MCF 10A (cell line): ENCODE measurements around the gene VPS26A. TPM values are rescaled to one million over a fixed set of nuclear protein-coding genes. Genes with fewer than 3 reads are reported as not detected.
"Not testable (repeated sequence)": the region's sequence is repeated elsewhere in the genome, so short reads cannot be mapped to it uniquely, and the experiment has no call there.

Source experiments
- BruUV-seq: library from RNA; stranded (reverse); fragments of 400-500 nt; replicated peaks from 2 replicates; lab custom pipeline; 2021; lab: Mats Ljungman, UMichigan
- CTCF ChIA-PET: fragments of 300-600 bp; sonication (Branson Sonifier 250); formaldehyde crosslinking; extraction: SDS; loops from one replicate; lab custom pipeline; 2021; ENCODE audit warnings: antibody characterized with exemption, inconsistent platforms; lab: Yijun Ruan, JAX
- POLR2A ChIA-PET: fragments of 300-600, 350-650 bp; sonication (Branson Sonifier 250); formaldehyde crosslinking; extraction: SDS; loops from one replicate; lab custom pipeline; 2020; ENCODE audit warnings: antibody characterized with exemption, inconsistent platforms; lab: Yijun Ruan, JAX
- DNase-seq: peaks from one replicate; pipeline ENCODE4 v3.0.0-alpha.2; 2018; ENCODE audit not compliant: unreplicated experiment
- H3K27ac Mint-ChIP-seq: one replicate; pipeline ENCODE4 v1.8.0; 2022; ENCODE audit warnings: mild to moderate bottlenecking, low read depth, mixed read lengths; ENCODE audit not compliant: unreplicated experiment
- H3K27me3 Mint-ChIP-seq: one replicate; pipeline ENCODE4 v1.8.0; 2022; ENCODE audit warnings: mixed read lengths; ENCODE audit not compliant: insufficient read depth, unreplicated experiment
- H3K36me3 Mint-ChIP-seq: one replicate; pipeline ENCODE4 v1.8.0; 2022; ENCODE audit warnings: mild to moderate bottlenecking, moderate library complexity, mixed read lengths; ENCODE audit not compliant: insufficient read depth, unreplicated experiment
- H3K4me1 Mint-ChIP-seq: one replicate; pipeline ENCODE4 v1.8.0; 2022; ENCODE audit warnings: mixed read lengths; ENCODE audit not compliant: insufficient read depth, unreplicated experiment
- H3K4me3 Mint-ChIP-seq: one replicate; pipeline ENCODE4 v1.8.0; 2022; ENCODE audit warnings: mild to moderate bottlenecking, moderate library complexity, mixed read lengths; ENCODE audit not compliant: unreplicated experiment
- H3K9me3 Mint-ChIP-seq: one replicate; pipeline ENCODE4 v1.8.0; 2022; ENCODE audit warnings: mixed read lengths; ENCODE audit not compliant: unreplicated experiment
- intact Hi-C: fragments of 100-400 bp; cut with micrococcal nuclease; formaldehyde crosslinking; loops from 2 replicates; pipeline ENCODE4 v1.14.1; 2022
- total RNA-seq: library from RNA; stranded (reverse); gene quantifications from 2 replicates; pipeline ENCODE4 v1.2.3, GENCODE V29; 2022
- TF ChIP-seq, protein P1 (sequence below): fragments of 200-600 bp; IDR thresholded peaks from one replicate; pipeline ENCODE4 v1.8.0; 2022; ENCODE audit warnings: antibody characterized with exemption, mild to moderate bottlenecking; ENCODE audit not compliant: unreplicated experiment

Gene VPS26A
- total RNA-seq, 1 experiment from 2014 or later: 63.7 TPM

DNA sequence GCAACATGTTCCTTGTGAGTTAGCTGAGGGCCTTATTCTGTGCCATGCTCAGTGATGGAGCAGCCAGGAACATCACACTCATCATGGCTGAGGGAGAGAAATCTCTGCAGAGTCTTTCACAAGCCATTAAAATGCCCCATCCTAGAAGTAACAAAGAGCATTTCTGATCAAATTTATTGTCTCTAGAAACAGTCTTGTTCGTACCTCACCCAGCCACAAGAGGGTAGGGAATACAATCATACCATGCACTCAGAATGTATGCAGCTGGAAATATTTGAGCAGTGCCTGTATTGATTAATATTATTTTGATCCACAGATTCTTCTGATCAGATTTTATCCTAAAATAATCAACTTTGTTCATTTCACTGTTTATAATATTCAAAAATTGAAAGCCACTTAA is 17.3 kb downstream of the VPS26A start:
- POLR2A ChIA-PET: interaction anchor here (0.6 kb wide), 1 partner anchor 1252 kb away, joined by 4 read pairs; no protein-coding TSS in a partner anchor

DNA sequence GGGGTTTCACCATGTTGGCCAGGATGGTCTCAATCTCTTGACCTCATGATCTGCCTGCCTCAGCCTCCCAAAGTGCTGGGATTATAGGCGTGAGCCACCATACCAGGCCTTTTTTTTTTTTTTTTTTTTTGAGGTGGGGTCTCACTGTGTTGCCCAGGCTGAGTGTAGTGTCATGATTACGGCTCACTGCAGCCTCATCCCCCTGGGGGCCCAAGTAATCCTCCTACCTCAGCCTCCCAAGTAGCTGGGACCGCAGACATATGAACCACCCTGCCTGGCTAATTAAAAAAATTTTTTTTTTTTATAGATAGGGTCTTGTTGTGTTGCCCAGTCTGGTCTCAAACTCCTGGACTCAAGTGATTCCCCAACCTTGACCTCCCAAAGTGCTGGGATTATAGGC is 18.1 kb downstream of the VPS26A start:
- BruUV-seq, CTCF ChIA-PET, DNase-seq, H3K9me3 Mint-ChIP-seq, H3K27me3 Mint-ChIP-seq, H3K27ac Mint-ChIP-seq, H3K4me1 Mint-ChIP-seq, intact Hi-C loops, H3K4me3 Mint-ChIP-seq: not testable (repeated sequence)
- H3K36me3 Mint-ChIP-seq: peaks cover 35% of the 10 kb centered on the region
- POLR2A ChIA-PET: interaction anchor here (0.6 to 1.4 kb wide), 2 partner anchors 17 to 138 kb away, joined by 3 read pairs; no protein-coding TSS in a partner anchor

More for the DNA sequence above, 17.3 kb downstream of the VPS26A start:
- H3K4me1 Mint-ChIP-seq: no peaks in the 10 kb centered on the region
- no TSS peak for BruUV-seq
- CTCF ChIA-PET: interaction anchor here (1.5 kb wide), 1 partner anchor 10 kb away, joined by 3 read pairs; no protein-coding TSS in a partner anchor
- DNase-seq: no peak
- no peaks in the 10 kb centered on the region for H3K9me3 Mint-ChIP-seq
- TF ChIP-seq, protein P1, sequence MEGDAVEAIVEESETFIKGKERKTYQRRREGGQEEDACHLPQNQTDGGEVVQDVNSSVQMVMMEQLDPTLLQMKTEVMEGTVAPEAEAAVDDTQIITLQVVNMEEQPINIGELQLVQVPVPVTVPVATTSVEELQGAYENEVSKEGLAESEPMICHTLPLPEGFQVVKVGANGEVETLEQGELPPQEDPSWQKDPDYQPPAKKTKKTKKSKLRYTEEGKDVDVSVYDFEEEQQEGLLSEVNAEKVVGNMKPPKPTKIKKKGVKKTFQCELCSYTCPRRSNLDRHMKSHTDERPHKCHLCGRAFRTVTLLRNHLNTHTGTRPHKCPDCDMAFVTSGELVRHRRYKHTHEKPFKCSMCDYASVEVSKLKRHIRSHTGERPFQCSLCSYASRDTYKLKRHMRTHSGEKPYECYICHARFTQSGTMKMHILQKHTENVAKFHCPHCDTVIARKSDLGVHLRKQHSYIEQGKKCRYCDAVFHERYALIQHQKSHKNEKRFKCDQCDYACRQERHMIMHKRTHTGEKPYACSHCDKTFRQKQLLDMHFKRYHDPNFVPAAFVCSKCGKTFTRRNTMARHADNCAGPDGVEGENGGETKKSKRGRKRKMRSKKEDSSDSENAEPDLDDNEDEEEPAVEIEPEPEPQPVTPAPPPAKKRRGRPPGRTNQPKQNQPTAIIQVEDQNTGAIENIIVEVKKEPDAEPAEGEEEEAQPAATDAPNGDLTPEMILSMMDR: no peak
- peaks cover 33% of the 10 kb centered on the region for H3K36me3 Mint-ChIP-seq
- intact Hi-C loops: no loop called here
- no peaks in the 10 kb centered on the region for H3K27me3 Mint-ChIP-seq
- no peak overlapping the region for H3K4me3 Mint-ChIP-seq
- no peak overlapping the region for H3K27ac Mint-ChIP-seq

DNA sequence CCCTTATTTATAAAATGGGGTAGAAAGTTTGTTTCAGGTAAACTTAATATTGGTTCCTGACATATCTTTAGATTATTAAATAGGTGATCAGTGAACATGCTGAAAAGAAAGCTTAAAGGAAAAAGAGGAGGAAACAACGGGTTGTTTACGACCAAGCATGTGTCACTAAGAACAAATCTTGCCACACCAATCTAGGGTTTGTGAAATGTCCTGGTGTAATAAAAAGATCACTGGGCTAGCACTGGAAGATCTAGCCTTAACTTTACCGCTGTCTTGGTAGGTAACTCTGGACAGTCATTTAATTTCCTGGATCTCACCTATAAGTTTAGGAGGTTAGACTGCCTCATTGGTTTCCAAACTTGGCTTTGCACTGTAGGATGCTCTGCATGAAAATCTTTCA is 19.0 kb downstream of the VPS26A start:
- peaks cover 35% of the 10 kb centered on the region for H3K36me3 Mint-ChIP-seq
- ChIA-PET POLR2A (interaction anchor here (0.5 to 1.4 kb wide), 4 partner anchors 10 to 128 kb away, joined by 3 read pairs; no protein-coding TSS in a partner anchor), CTCF (interaction anchor here (0.6 to 0.7 kb wide), 2 partner anchors 18 to 248 kb away, joined by 3 read pairs; no protein-coding TSS in a partner anchor)
- intact Hi-C loops: no loop called here
- H3K4me1 Mint-ChIP-seq: no peaks in the 10 kb centered on the region
- peak overlapping the region; percentile 63 for H3K27ac Mint-ChIP-seq
- no TSS peak for BruUV-seq
- no peak overlapping the region for H3K4me3 Mint-ChIP-seq
- no peak for DNase-seq
- no peaks in the 10 kb centered on the region for H3K27me3 Mint-ChIP-seq
- TF ChIP-seq, protein P1: no peak
- H3K9me3 Mint-ChIP-seq: no peaks in the 10 kb centered on the region

DNA sequence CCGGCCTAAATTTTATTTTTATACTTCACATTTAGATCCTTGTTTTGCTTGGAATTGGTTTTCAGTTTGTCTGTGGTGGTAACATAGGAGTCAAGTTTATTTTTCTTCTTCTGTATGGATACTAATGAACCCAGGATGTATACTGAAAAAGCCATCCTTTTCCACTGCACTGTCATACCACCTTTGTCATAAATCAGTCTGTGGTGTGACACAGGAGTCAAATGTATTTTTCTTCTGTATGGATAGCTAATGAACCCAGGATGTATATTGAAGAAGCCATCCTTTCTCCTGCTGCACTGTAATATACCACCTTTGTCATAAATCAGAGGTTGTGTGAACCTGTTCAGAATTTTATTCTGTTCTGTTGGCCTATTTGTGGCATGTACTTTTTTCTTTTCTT is 21.4 kb downstream of the VPS26A start:
- ChIA-PET CTCF (no interaction called here), POLR2A (no interaction called here)
- Mint-ChIP-seq H3K4me3 (no peak overlapping the region), H3K4me1 (no peaks in the 10 kb centered on the region), H3K27me3 (no peaks in the 10 kb centered on the region), H3K36me3 (peaks cover 38% of the 10 kb centered on the region), H3K9me3 (no peaks in the 10 kb centered on the region), H3K27ac (no peak overlapping the region)
- no peak for DNase-seq
- no TSS peak for BruUV-seq
- TF ChIP-seq, protein P1: no peak
- intact Hi-C loops: no loop called here
